ENCODE results near the gene LAMTOR5. TPM values are rescaled to one million over a fixed set of nuclear protein-coding genes. Genes with fewer than 3 reads are reported as not detected.

The LAMTOR5 gene
- total and polyA plus RNA-seq, 2 of the 13 experiments (the other 11 are each of a cell fraction or from before 2014, with no cell fraction given), result 96.7 to 400 TPM

DNA sequence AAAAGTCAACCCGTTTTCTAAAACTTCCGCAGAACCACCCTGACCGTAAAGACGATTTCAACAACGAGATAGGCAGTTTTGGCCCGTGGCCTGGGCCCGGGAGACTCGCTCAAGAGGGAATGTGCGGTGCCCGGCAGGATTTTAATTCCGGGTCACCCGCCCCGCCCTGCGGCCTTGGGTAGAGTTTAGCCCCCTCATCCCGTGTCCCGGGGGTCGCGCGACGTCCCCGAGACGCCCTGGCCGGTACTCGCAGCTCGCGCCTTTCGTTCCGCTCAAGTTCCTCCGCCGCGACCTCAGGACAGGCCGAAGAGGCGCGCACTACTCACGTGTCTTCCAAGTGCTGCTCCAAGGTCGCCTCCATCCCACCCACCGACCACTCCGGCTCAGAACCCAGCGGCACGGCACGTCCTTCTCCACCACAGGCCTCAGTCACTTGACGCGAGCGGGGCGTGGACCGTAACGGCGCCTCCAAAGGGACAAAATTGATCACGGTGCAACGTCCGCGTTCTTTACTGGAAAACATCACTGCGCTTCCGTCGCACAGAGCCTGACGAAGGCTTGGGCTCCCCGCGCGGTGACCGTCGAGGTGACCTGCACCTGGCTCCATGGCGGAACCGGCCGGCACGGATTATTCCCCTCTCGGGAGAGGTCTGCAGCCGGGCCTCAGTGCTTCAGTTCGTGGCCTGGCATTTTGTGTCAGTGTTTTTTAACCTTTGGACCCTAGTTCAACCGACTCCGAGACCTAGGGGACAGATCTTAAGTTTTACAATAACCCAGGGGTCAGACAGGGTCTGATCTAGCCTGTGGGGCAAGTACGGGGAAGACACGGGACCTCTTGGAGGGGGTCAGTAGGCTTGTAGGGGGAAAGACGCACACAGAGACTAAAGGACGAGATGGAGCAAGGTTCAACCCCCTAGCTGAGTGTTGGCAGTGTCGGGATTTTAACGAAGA lies at the start of gene LAMTOR5 (continued):
- peak; percentile 90 for TF ChIP-seq ZNF761 (CRISPR knock-in tag; conservative IDR thresholded peaks at IDR 0.05)
- peak; percentile 81 for TF ChIP-seq ZNF792 (CRISPR knock-in tag; IDR thresholded peaks at IDR 0.05)
- peak; percentile 89 for TF ChIP-seq XRCC5 (optimal IDR thresholded peaks at IDR 0.05; ENCODE audit: low read length)
- TF ChIP-seq ZFP36L2 (CRISPR knock-in tag; IDR thresholded peaks at IDR 0.05), result no peak
- peak; percentile 88 for TF ChIP-seq MED1 (CRISPR knock-in tag; IDR thresholded peaks at IDR 0.05)
- TF ChIP-seq, protein P1, sequence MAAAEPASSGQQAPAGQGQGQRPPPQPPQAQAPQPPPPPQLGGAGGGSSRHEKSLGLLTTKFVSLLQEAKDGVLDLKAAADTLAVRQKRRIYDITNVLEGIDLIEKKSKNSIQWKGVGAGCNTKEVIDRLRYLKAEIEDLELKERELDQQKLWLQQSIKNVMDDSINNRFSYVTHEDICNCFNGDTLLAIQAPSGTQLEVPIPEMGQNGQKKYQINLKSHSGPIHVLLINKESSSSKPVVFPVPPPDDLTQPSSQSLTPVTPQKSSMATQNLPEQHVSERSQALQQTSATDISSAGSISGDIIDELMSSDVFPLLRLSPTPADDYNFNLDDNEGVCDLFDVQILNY (CRISPR knock-in tag; conservative IDR thresholded peaks at IDR 0.05), result no peak
- TF ChIP-seq TEAD3 (CRISPR knock-in tag; optimal IDR thresholded peaks at IDR 0.05; ENCODE audit: borderline replicate concordance), result peak; percentile 88
- no peak for TF ChIP-seq ZSCAN20 (CRISPR knock-in tag; IDR thresholded peaks at IDR 0.05; ENCODE audit: borderline replicate concordance)
- TF ChIP-seq, protein P2, sequence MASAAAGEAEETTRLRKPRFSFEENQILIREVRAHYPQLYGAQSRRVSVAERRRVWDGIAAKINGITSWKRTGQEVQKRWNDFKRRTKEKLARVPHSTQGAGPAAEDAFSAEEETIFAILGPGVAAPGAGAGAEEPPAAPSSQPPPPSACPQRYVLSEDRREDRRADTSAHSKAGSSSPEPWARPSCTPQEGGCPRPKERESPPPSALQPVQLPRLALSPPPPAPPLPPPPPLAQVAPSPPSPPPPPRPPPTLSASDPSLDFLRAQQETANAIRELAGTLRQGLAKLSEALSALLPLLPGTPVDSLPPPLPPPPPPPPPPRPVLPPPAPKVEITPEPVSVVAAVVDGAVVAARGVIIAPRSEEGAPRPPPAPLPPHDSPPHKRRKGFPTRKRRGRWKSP (CRISPR knock-in tag; IDR thresholded peaks at IDR 0.05), result peak; percentile 94
- TF ChIP-seq, protein P3, sequence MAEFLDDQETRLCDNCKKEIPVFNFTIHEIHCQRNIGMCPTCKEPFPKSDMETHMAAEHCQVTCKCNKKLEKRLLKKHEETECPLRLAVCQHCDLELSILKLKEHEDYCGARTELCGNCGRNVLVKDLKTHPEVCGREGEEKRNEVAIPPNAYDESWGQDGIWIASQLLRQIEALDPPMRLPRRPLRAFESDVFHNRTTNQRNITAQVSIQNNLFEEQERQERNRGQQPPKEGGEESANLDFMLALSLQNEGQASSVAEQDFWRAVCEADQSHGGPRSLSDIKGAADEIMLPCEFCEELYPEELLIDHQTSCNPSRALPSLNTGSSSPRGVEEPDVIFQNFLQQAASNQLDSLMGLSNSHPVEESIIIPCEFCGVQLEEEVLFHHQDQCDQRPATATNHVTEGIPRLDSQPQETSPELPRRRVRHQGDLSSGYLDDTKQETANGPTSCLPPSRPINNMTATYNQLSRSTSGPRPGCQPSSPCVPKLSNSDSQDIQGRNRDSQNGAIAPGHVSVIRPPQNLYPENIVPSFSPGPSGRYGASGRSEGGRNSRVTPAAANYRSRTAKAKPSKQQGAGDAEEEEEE (CRISPR knock-in tag; IDR thresholded peaks at IDR 0.05; ENCODE audit: borderline replicate concordance), result peak; percentile 93; the same call in 1 of the 2 replicates
- TF ChIP-seq ZNF350 (CRISPR knock-in tag; IDR thresholded peaks at IDR 0.05; ENCODE audit: borderline replicate concordance, low read depth), result peak; percentile 97; the same call in 1 of the 2 replicates
- peak; percentile 98 for TF ChIP-seq EED (CRISPR knock-in tag; IDR thresholded peaks at IDR 0.05)
- no peak for TF ChIP-seq ZKSCAN5 (CRISPR knock-in tag; IDR thresholded peaks at IDR 0.05)
- peak; percentile 70 for TF ChIP-seq SP5 (CRISPR knock-in tag; IDR thresholded peaks at IDR 0.05; ENCODE audit: borderline replicate concordance, low read depth)
- TF ChIP-seq, protein P4, sequence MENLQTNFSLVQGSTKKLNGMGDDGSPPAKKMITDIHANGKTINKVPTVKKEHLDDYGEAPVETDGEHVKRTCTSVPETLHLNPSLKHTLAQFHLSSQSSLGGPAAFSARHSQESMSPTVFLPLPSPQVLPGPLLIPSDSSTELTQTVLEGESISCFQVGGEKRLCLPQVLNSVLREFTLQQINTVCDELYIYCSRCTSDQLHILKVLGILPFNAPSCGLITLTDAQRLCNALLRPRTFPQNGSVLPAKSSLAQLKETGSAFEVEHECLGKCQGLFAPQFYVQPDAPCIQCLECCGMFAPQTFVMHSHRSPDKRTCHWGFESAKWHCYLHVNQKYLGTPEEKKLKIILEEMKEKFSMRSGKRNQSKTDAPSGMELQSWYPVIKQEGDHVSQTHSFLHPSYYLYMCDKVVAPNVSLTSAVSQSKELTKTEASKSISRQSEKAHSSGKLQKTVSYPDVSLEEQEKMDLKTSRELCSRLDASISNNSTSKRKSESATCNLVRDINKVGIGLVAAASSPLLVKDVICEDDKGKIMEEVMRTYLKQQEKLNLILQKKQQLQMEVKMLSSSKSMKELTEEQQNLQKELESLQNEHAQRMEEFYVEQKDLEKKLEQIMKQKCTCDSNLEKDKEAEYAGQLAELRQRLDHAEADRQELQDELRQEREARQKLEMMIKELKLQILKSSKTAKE (CRISPR knock-in tag; IDR thresholded peaks at IDR 0.05; ENCODE audit: borderline replicate concordance), result peak; percentile 68
- TF ChIP-seq SMAD3 (CRISPR knock-in tag; IDR thresholded peaks at IDR 0.05), result peak; percentile 93
- no peak for TF ChIP-seq TRIM24 (CRISPR knock-in tag; IDR thresholded peaks at IDR 0.05)
- TF ChIP-seq SNRNP70 (IDR thresholded peaks at IDR 0.05; ENCODE audit: low read depth, low read length), result no peak
- TF ChIP-seq ZNF337 (CRISPR knock-in tag; IDR thresholded peaks at IDR 0.05; ENCODE audit: borderline replicate concordance, low read depth), result no peak
- no peak; the same call in 1 of the 2 replicates for TF ChIP-seq ZNF160 (CRISPR knock-in tag; IDR thresholded peaks at IDR 0.05)
- TF ChIP-seq MEIS2 (CRISPR knock-in tag; IDR thresholded peaks at IDR 0.05), result no peak

Measured in HepG2 (cell line).